GM18508 (cell line): Measurements from ENCODE around the gene TSR2.

Experiments
- ATAC-seq: cut with Tn5 transposase; IDR thresholded peaks from one replicate; pipeline ENCODE4 v1.9.1; 2021; ENCODE audit warnings: moderate number of reproducible peaks; ENCODE audit not compliant: insufficient read depth, unreplicated experiment

TSR2 gene

GRCh38 chrX:54439960-54440871 is at the start of gene TSR2:
Gene TSR2, plus strand, starts transcription at chrX:54440404. Its CDS starts 18 bp downstream, at chrX:54440422.
- ATAC-seq = peak; percentile 76

- no peak for ATAC-seq
Observed at GRCh38 chrX:54397113-54397512, 43.1 kb upstream of the TSR2 start.

GRCh38 chrX:54407266-54407665 is 32.9 kb upstream of the TSR2 start:
- no peak for ATAC-seq

GRCh38 chrX:54411732-54412131 is 28.5 kb upstream of the TSR2 start:
- ATAC-seq = no peak

GRCh38 chrX:54413753-54414152 is 26.5 kb upstream of the TSR2 start:
- ATAC-seq = no peak

GRCh38 chrX:54415534-54416350 is 24.5 kb upstream of the TSR2 start:
- no peak for ATAC-seq

GRCh38 chrX:54416965-54417364 is 23.2 kb upstream of the TSR2 start:
- ATAC-seq = no peak

- ATAC-seq = no peak
Observed at GRCh38 chrX:54419559-54420302, 20.5 kb upstream of the TSR2 start.

GRCh38 chrX:54422168-54422567 is 18.0 kb upstream of the TSR2 start:
- no peak for ATAC-seq

- ATAC-seq = no peak
Observed at GRCh38 chrX:54423161-54423888, 16.9 kb upstream of the TSR2 start.

- no peak for ATAC-seq
Observed at GRCh38 chrX:54427837-54428424, 12.3 kb upstream of the TSR2 start.

GRCh38 chrX:54430519-54430918 is 9.7 kb upstream of the TSR2 start:
- no peak for ATAC-seq

GRCh38 chrX:54435121-54435520 is 5.1 kb upstream of the TSR2 start:
- no peak for ATAC-seq

- no peak for ATAC-seq
Observed at GRCh38 chrX:54442790-54443189, 2.6 kb downstream of the TSR2 start.

- ATAC-seq = no peak
Observed at GRCh38 chrX:54444752-54445151, 4.5 kb downstream of the TSR2 start.

GRCh38 chrX:54446084-54446483 is 5.9 kb downstream of the TSR2 start:
- no peak for ATAC-seq

- ATAC-seq = no peak
Observed at GRCh38 chrX:54447461-54447860, 7.3 kb downstream of the TSR2 start.

GRCh38 chrX:54449929-54450328 is 9.7 kb downstream of the TSR2 start:
- no peak for ATAC-seq

GRCh38 chrX:54452920-54453319 is 12.7 kb downstream of the TSR2 start:
- ATAC-seq = no peak
